Measurements from ENCODE around the gene ETV3L. TPM values are rescaled to one million over a fixed set of nuclear protein-coding genes. Genes with fewer than 3 reads are reported as not detected.
"Not testable (repeated sequence)": the region's sequence is repeated elsewhere in the genome, so short reads cannot be mapped to it uniquely, and the experiment has no call there.

Gene ETV3L
- polyA plus RNA-seq, 1 donor = not detected

GRCh38 chr1:157105298-157105987 lies 5.8 kb upstream of the ETV3L start:
- no peak for DNase-seq (ENCODE audit: low read depth)

- DNase-seq (ENCODE audit: low read depth) = no peak
Measured at GRCh38 chr1:157104598-157105293, 5.1 kb upstream of the ETV3L start.

GRCh38 chr1:157103268-157103667 lies 3.7 kb upstream of the ETV3L start:
- DNase-seq (ENCODE audit: low read depth) = no peak

GRCh38 chr1:157101149-157101548 lies 1.5 kb upstream of the ETV3L start:
- no peak for DNase-seq (ENCODE audit: low read depth)

GRCh38 chr1:157098987-157099632 lies 498 bp downstream of the ETV3L start:
- not testable (repeated sequence) for DNase-seq (ENCODE audit: low read depth)

GRCh38 chr1:157098519-157098918 lies 1.1 kb downstream of the ETV3L start:
- DNase-seq (ENCODE audit: low read depth) = no peak

- no peak for DNase-seq (ENCODE audit: low read depth)
Measured at GRCh38 chr1:157097692-157098091, 1.9 kb downstream of the ETV3L start.

- DNase-seq (ENCODE audit: low read depth) = no peak
Measured at GRCh38 chr1:157096881-157097280, 2.7 kb downstream of the ETV3L start.

- no peak for DNase-seq (ENCODE audit: low read depth)
Measured at GRCh38 chr1:157095551-157095950, 4.1 kb downstream of the ETV3L start.

- DNase-seq (ENCODE audit: low read depth) = no peak
Measured at GRCh38 chr1:157095091-157095490, 4.5 kb downstream of the ETV3L start.

GRCh38 chr1:157092831-157093230 lies 6.8 kb downstream of the ETV3L start:
- DNase-seq (ENCODE audit: low read depth) = no peak

GRCh38 chr1:157091668-157092273 lies 7.8 kb downstream of the ETV3L start:
- no peak for DNase-seq (ENCODE audit: low read depth)

- no peak for DNase-seq (ENCODE audit: low read depth)
Measured at GRCh38 chr1:157091186-157091585, 8.4 kb downstream of the ETV3L start.

GRCh38 chr1:157090771-157091170 lies 8.8 kb downstream of the ETV3L start:
- no peak for DNase-seq (ENCODE audit: low read depth)

- DNase-seq (ENCODE audit: low read depth) = peak; percentile 84
Measured at GRCh38 chr1:157090196-157090647, 9.4 kb downstream of the ETV3L start.

GRCh38 chr1:157089789-157090188 lies 9.8 kb downstream of the ETV3L start:
- DNase-seq (ENCODE audit: low read depth) = no peak

- DNase-seq (ENCODE audit: low read depth) = no peak
Measured at GRCh38 chr1:157088607-157089006, 11.0 kb downstream of the ETV3L start.

GRCh38 chr1:157087030-157087429 lies 12.6 kb downstream of the ETV3L start:
- DNase-seq (ENCODE audit: low read depth) = no peak

- no peak for DNase-seq (ENCODE audit: low read depth)
Measured at GRCh38 chr1:157086299-157086698, 13.3 kb downstream of the ETV3L start.

- no peak for DNase-seq (ENCODE audit: low read depth)
Measured at GRCh38 chr1:157085421-157085820, 14.2 kb downstream of the ETV3L start.

GRCh38 chr1:157084720-157085119 lies 14.9 kb downstream of the ETV3L start:
- DNase-seq (ENCODE audit: low read depth) = no peak

- DNase-seq (ENCODE audit: low read depth) = no peak
Measured at GRCh38 chr1:157081707-157082106, 17.9 kb downstream of the ETV3L start.

Measured in forelimb muscle (tissue), 1 donor.